Stimulated activated CD4-positive, alpha-beta T cell treated with anti-CD3 and anti-CD28 coated beads, Interleukin-1b, Interleukin-23, amount 100 ng/mL, for 1 hour (primary cell): ENCODE measurements around the gene MECP2.

Source experiments
- DNase-seq, 2 donors: peaks; one replicate each; pipeline ENCODE4 v3.0.0-alpha.2; 2020; ENCODE audit warnings: low read depth in 2 of 2

MECP2 gene

GRCh38 chrX:154115750-154116149, 18.2 kb upstream of the MECP2 start:
- DNase-seq, result no peak

DNA sequence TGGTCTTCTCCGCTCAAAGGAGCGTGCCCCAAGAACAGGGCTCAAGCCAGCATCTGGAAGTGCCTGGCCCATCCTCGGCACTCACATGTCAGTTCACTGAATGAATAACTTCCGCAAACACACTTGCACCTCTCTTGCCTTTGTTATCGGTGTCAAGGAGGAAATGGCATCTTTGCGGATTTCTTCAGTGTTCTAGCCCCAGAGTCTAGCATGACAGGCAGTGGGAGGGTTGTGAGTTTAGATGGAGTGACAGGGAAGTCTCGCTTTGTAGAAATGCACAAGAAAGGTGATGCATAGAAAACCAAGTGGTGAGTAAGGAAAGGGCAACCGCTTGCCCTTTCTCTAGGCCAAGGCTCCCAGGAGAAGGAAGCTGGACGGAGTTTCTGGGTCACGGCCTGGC, 17.6 kb upstream of the MECP2 start:
- DNase-seq, result no peak

DNA sequence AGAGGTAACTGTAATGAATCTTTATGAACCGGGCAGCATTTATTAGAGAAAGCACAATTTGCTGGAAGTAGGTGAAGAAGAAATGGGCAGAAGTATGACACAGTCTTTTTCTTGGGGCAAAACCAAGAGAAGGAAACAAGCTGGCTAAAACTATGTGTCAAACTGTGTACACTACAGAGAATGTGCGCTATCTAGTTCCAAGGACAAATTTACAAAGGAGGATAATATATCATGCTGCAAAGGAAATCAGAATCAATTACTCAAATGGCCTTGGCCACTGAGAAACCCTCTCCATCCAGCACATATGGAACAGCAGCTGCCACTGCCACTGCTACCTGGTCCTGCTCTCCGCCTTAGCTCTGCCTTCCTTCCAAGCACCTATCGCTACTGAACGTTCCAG, 17.1 kb upstream of the MECP2 start:
- DNase-seq, result no peak

GRCh38 chrX:154113729-154114128, 16.2 kb upstream of the MECP2 start:
- no peak for DNase-seq

DNA sequence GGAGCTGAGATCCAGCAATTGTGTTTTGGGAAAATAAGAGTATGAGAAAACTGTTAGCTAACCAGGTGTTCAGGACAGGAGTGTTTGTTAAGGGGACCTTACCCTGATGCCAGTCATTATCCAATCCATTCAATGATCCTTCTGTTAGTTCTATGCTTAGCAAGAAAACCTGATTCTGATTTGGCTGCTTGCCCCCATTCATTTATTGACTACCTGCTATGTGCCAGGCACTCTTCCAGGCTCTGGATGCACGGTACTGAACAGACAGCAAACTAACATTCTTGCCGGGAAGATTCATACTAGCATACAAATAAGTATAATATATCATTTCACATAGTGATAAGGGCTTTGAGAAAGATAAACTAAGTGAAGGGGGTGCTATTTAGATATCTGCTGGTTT, 1.0 kb upstream of the MECP2 start:
- no peak for DNase-seq

DNA sequence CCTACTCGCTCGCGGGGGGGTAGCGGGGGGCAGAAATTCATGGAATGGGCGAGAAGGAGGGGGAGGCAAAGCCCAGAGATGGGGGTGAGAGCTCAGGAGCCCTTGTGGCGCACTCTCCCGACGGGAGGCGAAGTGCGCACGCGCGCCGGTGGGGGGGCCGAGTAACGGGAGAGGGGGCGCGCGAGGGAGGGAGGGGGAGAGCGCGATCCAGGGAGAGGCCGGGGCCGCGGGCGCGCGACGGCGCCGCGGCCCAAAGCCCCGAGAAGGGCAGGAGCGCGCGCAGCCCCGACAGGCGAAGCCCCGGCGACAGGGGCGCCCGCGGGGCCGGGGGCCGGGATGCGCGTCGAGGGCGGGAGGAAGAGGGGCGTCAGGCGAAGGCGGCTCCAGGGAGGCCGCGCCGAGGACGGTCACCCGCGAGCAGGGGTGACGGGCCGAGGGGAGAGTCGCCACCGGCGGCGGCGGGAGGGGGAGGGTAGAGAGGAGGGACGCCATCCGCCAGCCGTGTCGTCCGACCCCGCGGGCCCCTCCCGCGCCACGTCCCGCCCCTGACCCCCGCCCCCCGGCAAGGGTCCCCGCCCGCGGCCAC, 421 bp downstream of the MECP2 start:
- DNase-seq, result peak; percentile 35 to 40

GRCh38 chrX:154096140-154097002, 1.1 kb downstream of the MECP2 start:
- DNase-seq, result no peak

DNA sequence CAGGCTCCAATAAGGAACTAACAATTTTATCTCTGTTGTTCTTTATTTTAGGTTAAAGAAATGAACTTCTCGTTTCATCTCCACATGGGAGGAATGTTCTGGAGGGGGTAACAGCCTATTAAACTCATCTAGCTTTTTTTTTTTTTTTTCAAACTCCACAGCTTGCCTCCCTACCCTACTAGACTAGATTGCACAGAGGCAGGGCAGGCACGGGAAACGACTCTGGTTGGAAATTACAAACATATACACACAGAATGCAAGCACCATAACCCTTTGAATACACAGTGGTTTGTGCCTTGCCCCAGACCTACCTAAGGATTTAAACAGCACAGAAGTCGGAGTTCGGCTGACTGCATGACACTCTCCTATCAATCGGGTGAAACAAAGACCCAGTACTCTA, 2.7 kb downstream of the MECP2 start:
- no peak for DNase-seq

GRCh38 chrX:154093965-154094364, 3.6 kb downstream of the MECP2 start:
- no peak for DNase-seq

DNA sequence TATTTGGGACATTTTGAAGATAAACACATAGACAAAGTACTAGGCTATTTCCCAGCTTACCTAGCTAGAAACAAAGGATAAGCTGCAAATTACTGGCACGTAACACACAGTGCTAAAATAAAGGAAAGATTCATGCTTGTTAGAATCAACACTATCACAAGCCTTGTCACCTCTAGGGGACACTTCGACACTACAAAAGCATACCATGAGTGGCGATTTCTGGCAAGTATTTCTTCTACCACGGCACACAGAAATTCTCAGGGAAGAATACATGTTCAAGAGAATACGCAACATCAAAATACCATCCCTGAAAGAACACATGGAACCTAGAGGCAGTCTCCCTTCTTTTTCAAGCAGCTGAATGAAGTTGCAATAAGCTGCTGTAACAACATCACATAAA, 5.1 kb downstream of the MECP2 start:
- no peak for DNase-seq

GRCh38 chrX:154091678-154092077, 5.8 kb downstream of the MECP2 start:
- no peak for DNase-seq

DNA sequence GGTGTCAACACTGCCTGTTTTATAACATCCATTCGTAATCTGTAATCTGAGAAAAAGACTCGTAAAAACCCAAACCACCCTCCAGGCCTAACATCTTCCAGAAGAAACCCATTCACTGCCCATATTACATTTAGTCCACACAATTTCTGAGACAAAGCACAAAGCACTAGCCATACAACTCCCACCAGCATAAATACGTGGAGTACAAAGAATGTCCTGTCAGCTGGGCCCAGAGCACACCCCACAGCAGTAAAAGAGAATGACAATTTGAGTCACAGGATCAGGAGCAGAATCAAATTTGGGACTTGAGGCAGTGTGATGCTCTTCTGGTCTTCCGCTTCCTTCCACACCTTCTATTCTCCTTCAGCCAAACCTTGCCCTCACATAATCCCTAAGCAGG, 6.8 kb downstream of the MECP2 start:
- DNase-seq, result no peak

GRCh38 chrX:154084449-154085300, 12.8 kb downstream of the MECP2 start:
- no peak for DNase-seq

DNA sequence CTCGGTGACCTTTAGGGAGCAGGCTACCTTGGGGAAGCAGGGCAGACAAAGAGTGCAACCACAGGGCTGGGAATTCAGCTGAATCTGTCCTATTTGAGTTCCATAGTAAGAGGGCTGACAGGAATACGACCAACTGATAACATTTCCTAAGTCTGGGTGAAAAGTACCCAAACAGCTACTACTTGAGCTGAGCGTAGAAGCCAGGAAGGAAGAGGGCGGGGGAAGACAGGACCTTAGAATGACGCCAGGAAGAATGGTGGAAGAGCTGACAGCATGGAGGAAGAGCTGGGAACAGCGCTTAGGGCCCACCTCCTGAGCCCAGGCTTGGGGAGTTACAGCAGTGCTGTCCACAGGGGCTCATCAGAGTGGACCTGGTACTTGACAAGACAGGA, 14.4 kb downstream of the MECP2 start:
- DNase-seq, result no peak

DNA sequence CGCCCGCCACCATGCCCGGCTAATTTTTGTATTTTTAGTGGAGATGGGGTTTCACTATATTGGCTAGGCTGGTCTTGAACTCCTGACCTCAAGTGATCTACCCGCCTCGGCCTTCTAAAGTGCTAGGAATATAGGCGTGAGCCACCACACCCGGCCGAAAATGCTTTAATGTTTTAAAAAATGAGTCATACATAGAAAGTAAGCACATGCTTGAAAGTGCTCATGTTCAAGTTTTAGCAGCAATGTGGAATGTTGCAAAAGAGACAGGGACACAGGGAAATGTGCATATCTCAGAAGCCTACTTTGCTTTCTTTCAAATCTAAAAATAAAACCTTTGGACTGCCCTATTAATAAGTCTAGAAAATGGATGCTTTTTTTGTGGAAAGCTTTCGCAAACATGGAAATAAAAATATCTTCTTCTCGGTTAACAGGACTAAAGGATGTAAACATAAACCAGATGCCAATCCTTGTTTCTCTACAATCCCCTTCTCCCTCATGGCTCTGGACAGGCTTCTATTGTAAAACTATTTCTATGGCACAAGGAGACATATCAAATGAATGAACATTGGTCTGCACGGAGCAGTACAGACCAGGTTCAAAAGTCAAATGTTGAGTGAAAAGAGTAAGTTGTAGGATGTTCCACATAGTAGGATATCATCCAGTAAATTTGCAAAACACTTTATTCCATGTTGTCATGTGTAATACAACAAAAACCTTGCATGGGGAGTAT, 15.0 kb downstream of the MECP2 start:
- no peak for DNase-seq

DNA sequence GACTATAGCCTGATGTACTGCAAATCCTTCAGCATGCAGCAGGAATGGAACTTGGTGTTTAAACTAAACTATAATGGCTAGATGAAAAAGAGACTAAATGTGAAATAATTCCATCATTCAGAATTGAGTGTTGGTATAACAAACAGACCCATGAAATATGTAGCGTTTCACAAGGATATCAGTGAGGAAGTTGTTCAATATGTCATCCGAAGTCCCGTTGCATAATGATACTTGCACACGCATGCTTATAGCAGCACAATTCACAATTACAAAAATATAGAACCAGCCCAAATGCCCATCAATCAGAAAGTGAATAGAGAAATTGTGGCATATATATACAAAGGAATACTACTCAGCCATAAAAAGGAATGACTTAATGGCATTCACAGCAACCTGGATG, 20.4 kb downstream of the MECP2 start:
- DNase-seq, result no peak

- no peak for DNase-seq
Measured at GRCh38 chrX:154074199-154074598, 23.3 kb downstream of the MECP2 start.

DNA sequence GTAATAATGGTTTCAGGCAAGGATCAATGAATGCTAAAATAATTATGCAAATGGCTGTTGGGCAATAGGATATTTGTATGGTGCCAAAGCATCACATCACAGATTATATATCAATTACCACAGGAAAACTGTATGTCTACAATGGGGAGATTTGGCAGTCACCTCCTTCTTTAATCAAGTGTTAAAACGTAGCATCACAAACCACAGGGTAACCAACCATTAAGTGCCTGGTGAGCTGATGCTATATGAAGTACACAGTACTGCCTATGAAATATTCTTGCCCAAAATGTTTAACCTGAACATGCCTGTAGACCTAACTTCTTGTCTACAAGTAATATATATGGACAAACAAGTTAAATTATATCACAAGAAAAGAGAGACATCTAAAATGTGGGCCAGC, 25.3 kb downstream of the MECP2 start:
- DNase-seq, result no peak

GRCh38 chrX:154068560-154068959, 29.0 kb downstream of the MECP2 start:
- no peak for DNase-seq

DNA sequence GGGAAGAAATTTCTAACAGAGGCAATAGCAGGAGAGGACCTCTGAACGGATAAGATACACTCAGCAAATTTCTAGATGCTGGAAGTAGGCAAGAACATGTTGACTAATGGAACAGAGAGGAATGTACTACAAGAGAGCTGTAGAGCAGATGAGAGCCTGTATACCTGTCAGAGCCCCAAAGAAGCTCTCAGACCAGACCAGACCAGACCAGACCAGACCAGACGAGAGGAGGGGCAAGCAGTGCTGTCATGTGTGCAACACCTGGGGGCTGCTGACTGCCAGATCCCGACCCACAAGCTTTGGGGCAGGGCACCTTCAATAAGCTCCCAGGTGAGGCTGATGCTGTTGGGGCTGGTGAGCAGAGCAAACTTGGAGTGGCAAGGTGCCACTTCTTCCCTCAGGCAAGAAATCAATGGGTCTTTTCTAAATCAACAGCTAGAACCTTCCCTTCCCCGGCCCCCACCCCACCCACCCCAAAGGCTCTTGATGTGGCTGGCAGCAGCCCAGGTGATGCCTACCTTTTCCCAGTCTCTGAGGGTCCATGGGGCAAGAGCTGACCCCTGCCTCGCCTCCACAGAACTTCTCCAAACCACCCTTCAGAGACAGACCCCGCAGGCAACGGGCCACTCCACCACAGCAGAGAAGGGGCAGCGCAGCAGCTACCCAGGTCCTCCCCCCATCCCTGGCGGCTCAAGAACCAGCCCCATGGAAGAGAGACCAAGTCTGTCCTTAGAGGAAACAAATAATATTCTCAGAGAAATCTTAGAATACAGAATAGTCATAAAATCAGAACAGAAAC, 32.7 kb downstream of the MECP2 start:
- DNase-seq, result no peak

DNA sequence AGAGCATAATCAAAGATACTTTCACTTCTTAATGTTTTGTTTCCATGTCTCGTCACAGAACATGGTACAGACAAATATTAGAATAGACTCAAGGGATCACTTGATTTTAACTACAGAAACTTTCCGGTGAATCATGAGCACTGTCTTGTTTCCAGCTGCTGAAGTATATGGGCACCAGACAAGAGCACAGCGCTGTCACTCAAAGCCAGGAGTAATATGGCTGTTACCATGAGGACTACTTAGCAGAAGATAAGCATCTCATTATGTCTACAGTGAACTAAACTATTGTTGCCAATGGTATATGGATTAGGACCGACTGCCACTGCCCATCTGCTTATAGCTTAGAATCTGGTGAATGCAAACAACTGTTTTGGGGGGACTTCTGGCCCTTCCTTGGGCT, 34.3 kb downstream of the MECP2 start:
- no peak for DNase-seq
